ENCODE measurements around the gene LXN. TPM values are rescaled to one million over a fixed set of nuclear protein-coding genes. Genes with fewer than 3 reads are reported as not detected.

The LXN gene
- total RNA-seq, 2 donors from 2014 or later, result 8.8 to 10.0 TPM

GRCh38 chr3:158703566-158703965 lies 31.1 kb upstream of the LXN start:
- Mint-ChIP-seq H3K27ac (no peak overlapping the region), H3K9me3 (no peaks in the 10 kb centered on the region), H3K4me3 (no peak overlapping the region), H3K36me3 (ENCODE audit: low read depth) (peaks cover 2% of the 10 kb centered on the region), H3K27me3 (ENCODE audit: insufficient read depth) (no peaks in the 10 kb centered on the region), H3K4me1 (no peaks in the 10 kb centered on the region)
- no peak for DNase-seq
- Histone ChIP-seq H3K4me3 (ENCODE audit: low read length) (no peak overlapping the region), H3K9ac (ENCODE audit: extremely low read depth, low read length, poor library complexity, severe bottlenecking) (no peak overlapping the region), H3K27ac (ENCODE audit: low read depth, low read length) (no peak overlapping the region), H3K4me1 (ENCODE audit: control insufficient read depth, insufficient read depth, low read length) (no peaks in the 10 kb centered on the region), H3K9me3 (ENCODE audit: control insufficient read depth, low read length) (no peaks in the 10 kb centered on the region), H3K27me3 (ENCODE audit: control insufficient read depth, insufficient read depth, low read length, poor library complexity, severe bottlenecking) (no peaks in the 10 kb centered on the region), H3K36me3 (ENCODE audit: control insufficient read depth, insufficient read depth, low read length) (peaks cover 6% of the 10 kb centered on the region)
- 95% methylated on average over 1 of the region's 1 CpG; no CpG with 5 or more reads in 1 of the 2 experiments for WGBS, 2 experiments (ENCODE audit: insufficient coverage in 1 of 2, insufficient read length in 1 of 2)
- no peak for TF ChIP-seq CTCF (conservative IDR thresholded peaks at IDR 0.05)

- H3K4me3 ChIP-seq (ENCODE audit: low read length), result no peak overlapping the region
- no peaks in the 10 kb centered on the region for H3K27me3 Mint-ChIP-seq (ENCODE audit: insufficient read depth)
- H3K27me3 ChIP-seq (ENCODE audit: control insufficient read depth, insufficient read depth, low read length, poor library complexity, severe bottlenecking), result no peaks in the 10 kb centered on the region
- H3K4me3 Mint-ChIP-seq, result no peak overlapping the region
- peaks cover 6% of the 10 kb centered on the region for H3K36me3 ChIP-seq (ENCODE audit: control insufficient read depth, insufficient read depth, low read length)
- H3K9ac ChIP-seq (ENCODE audit: extremely low read depth, low read length, poor library complexity, severe bottlenecking), result no peak overlapping the region
- no peaks in the 10 kb centered on the region for H3K4me1 ChIP-seq (ENCODE audit: control insufficient read depth, insufficient read depth, low read length)
- TF ChIP-seq CTCF (conservative IDR thresholded peaks at IDR 0.05), result no peak
- no peak overlapping the region for H3K27ac ChIP-seq (ENCODE audit: low read depth, low read length)
- WGBS, 2 experiments (ENCODE audit: insufficient coverage in 1 of 2, insufficient read length in 1 of 2), result 90 to 96% methylated on average over 4 of the region's 4 CpGs
- H3K9me3 Mint-ChIP-seq, result no peaks in the 10 kb centered on the region
- H3K4me1 Mint-ChIP-seq, result no peaks in the 10 kb centered on the region
- peaks cover 2% of the 10 kb centered on the region for H3K36me3 Mint-ChIP-seq (ENCODE audit: low read depth)
- H3K9me3 ChIP-seq (ENCODE audit: control insufficient read depth, low read length), result no peaks in the 10 kb centered on the region
- no peak overlapping the region for H3K27ac Mint-ChIP-seq
- DNase-seq, result no peak
These were observed 30.5 kb upstream of the LXN start for GRCh38 chr3:158702815-158703481.

GRCh38 chr3:158701420-158702065 lies 29.1 kb upstream of the LXN start:
- H3K4me3 Mint-ChIP-seq, result no peak overlapping the region
- no peaks in the 10 kb centered on the region for H3K27me3 Mint-ChIP-seq (ENCODE audit: insufficient read depth)
- no peak for TF ChIP-seq CTCF (conservative IDR thresholded peaks at IDR 0.05)
- DNase-seq, result no peak
- H3K9me3 Mint-ChIP-seq, result no peaks in the 10 kb centered on the region
- no peaks in the 10 kb centered on the region for H3K9me3 ChIP-seq (ENCODE audit: control insufficient read depth, low read length)
- H3K27me3 ChIP-seq (ENCODE audit: control insufficient read depth, insufficient read depth, low read length, poor library complexity, severe bottlenecking), result no peaks in the 10 kb centered on the region
- H3K27ac Mint-ChIP-seq, result no peak overlapping the region
- H3K36me3 ChIP-seq (ENCODE audit: control insufficient read depth, insufficient read depth, low read length), result peaks cover 6% of the 10 kb centered on the region
- H3K4me3 ChIP-seq (ENCODE audit: low read length), result no peak overlapping the region
- H3K4me1 Mint-ChIP-seq, result no peaks in the 10 kb centered on the region
- WGBS, 2 experiments (ENCODE audit: insufficient coverage in 1 of 2, insufficient read length in 1 of 2), result 94 to 100% methylated on average over 3 to 4 of the region's 4 CpGs
- no peak overlapping the region for H3K27ac ChIP-seq (ENCODE audit: low read depth, low read length)
- no peaks in the 10 kb centered on the region for H3K4me1 ChIP-seq (ENCODE audit: control insufficient read depth, insufficient read depth, low read length)
- H3K36me3 Mint-ChIP-seq (ENCODE audit: low read depth), result no peaks in the 10 kb centered on the region
- no peak overlapping the region for H3K9ac ChIP-seq (ENCODE audit: extremely low read depth, low read length, poor library complexity, severe bottlenecking)
